ENCODE data around the gene GPAM. TPM values are rescaled to one million over a fixed set of nuclear protein-coding genes. Genes with fewer than 3 reads are reported as not detected.
A peak's percentile ranks its signal among the peaks of the same experiment; 100 is the strongest.
"Not testable (repeated sequence)": the region's sequence is repeated elsewhere in the genome, so short reads cannot be mapped to it uniquely, and the experiment has no call there.

GPAM gene
- total RNA-seq, 2 experiments from 2014 or later, result 6.5 to 7.5 TPM

DNA sequence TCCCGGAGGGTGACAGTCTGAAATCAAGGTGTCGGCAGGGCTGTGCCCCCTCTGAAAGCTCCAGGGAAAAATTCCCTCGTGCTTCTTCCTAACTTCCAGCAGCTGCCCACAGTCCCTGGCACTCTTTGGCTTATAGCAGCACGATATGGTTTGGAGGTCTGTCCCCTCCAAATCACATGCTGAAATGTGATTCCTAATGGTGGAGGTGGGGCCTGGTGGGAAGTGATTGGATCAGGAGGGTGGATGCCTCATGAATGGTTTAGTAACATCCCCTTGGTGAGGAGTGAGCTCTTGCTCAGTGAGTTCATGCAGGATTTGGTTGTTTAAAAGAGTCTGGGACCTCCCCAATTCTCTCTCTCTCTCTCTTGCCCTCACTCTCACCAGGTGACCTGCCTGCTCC, 51.1 kb downstream of the GPAM start:
- H3K9me3 Mint-ChIP-seq, result no peaks in the 10 kb centered on the region
- H3K27me3 Mint-ChIP-seq, result no peaks in the 10 kb centered on the region
- DNase-seq, result no peak

DNA sequence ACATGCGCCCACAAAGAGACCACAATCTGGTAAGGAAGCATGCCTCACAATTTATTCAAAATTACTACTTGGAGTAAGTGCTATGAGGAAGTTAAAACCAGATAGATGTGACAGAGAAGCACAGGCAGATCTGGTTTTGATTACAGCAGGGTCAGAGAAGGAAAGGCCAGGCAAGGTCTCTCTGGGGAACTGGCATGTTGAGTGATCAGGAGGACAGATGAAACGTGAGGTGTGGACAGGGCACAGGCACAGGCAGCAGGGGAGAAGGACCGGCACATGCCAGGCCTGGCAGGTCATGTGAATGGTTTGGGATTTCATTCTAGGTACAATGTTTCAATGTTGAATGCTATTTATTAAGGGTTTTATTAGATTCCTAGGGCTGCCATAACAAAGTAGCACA, 51.6 kb downstream of the GPAM start:
- ChIA-PET CTCF (no interaction called here), POLR2A (no interaction called here)
- no peaks in the 10 kb centered on the region for H3K9me3 Mint-ChIP-seq
- H3K27me3 Mint-ChIP-seq, result no peaks in the 10 kb centered on the region
- DNase-seq, result no peak
- H3K4me1 Mint-ChIP-seq, result no peaks in the 10 kb centered on the region
- no peaks in the 10 kb centered on the region for H3K36me3 Mint-ChIP-seq (ENCODE audit: low read depth)
- no peak overlapping the region for H3K27ac Mint-ChIP-seq
- no peak overlapping the region for H3K4me3 Mint-ChIP-seq

More for the DNA sequence above, 51.1 kb downstream of the GPAM start:
- Mint-ChIP-seq H3K4me3 (no peak overlapping the region), H3K36me3 (ENCODE audit: low read depth) (no peaks in the 10 kb centered on the region), H3K27ac (no peak overlapping the region), H3K4me1 (no peaks in the 10 kb centered on the region)
- CTCF ChIA-PET, result no interaction called here
- POLR2A ChIA-PET, result no interaction called here

DNA sequence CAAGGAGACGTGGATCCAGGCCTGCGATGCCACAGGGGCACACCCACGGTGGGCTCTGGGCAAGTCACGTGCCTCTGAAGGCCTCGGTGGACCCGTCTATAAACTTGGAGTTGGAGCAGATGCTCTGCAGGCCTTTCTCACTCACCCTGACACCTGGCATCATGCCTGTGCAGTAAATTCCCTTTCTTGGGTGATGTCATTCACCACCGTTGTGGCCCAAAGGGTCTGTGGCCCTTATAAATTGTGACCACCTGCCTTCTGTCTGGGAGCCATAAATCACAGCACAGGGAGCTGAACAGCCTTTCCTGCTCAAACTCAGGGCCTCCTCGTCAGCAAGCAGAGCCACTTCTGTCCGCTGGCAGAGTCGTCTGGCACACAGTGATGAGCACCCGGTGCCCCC, 52.2 kb downstream of the GPAM start:
- no peak overlapping the region for H3K4me3 Mint-ChIP-seq
- no peaks in the 10 kb centered on the region for H3K36me3 Mint-ChIP-seq (ENCODE audit: low read depth)
- H3K27me3 Mint-ChIP-seq, result no peaks in the 10 kb centered on the region
- POLR2A ChIA-PET, result no interaction called here
- no peaks in the 10 kb centered on the region for H3K9me3 Mint-ChIP-seq
- no peak overlapping the region for H3K27ac Mint-ChIP-seq
- H3K4me1 Mint-ChIP-seq, result no peaks in the 10 kb centered on the region
- CTCF ChIA-PET, result no interaction called here
- no peak for DNase-seq

DNA sequence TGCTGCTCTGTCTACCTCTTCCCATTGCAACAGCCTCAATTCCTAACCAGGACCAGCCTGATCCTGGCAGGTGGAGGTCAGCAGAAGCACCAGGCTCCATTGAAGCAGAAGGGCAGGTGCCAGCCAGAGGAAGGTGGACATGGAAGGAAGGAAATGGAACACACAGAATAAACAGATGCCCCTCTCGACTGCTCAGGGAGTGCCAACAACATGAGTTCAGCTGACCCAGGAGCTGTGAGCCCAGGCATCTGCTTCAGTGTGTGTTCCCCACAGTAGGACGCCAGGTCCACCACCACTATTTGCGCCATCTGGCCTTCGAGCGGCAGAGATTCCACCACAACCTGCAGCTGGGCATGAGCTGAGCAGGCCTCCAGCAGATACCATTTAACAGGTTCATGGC, 56.7 kb downstream of the GPAM start:
- CTCF ChIA-PET, result interaction anchor here (1.7 kb wide), 1 partner anchor 11 kb away, joined by 6 read pairs; no protein-coding TSS in a partner anchor
- no peaks in the 10 kb centered on the region for H3K4me1 Mint-ChIP-seq

DNA sequence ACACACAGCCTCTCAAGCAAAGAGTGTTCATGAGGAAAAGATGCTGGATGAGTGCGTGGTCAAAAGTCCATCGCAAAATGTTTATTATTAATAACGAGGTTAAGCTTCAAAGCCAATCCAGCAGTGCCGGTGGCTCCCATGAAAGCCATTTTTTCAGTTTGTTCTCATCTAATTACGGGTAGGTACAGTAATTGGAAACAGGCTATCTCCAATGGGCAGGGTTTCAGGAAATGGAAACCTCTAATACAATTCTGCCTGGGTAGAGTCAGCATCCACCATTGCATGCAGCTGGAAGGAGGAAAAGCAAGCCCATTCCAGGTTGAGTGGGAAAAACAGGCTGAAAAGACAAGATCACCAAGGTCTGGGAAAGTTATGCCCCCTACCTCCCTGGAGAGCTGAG, 57.4 kb downstream of the GPAM start:
- H3K4me3 Mint-ChIP-seq, result no peak overlapping the region
- H3K27ac Mint-ChIP-seq, result no peak overlapping the region
- H3K27me3 Mint-ChIP-seq, result no peaks in the 10 kb centered on the region
- no peaks in the 10 kb centered on the region for H3K36me3 Mint-ChIP-seq (ENCODE audit: low read depth)
- CTCF ChIA-PET, result interaction anchor here (1.7 kb wide), 1 partner anchor 11 kb away, joined by 6 read pairs; no protein-coding TSS in a partner anchor
- H3K9me3 Mint-ChIP-seq, result no peaks in the 10 kb centered on the region
- DNase-seq, result no peak
- H3K4me1 Mint-ChIP-seq, result no peaks in the 10 kb centered on the region
- POLR2A ChIA-PET, result no interaction called here

More for the DNA sequence above, 56.7 kb downstream of the GPAM start:
- Mint-ChIP-seq H3K9me3 (no peaks in the 10 kb centered on the region), H3K27ac (no peak overlapping the region), H3K4me3 (no peak overlapping the region), H3K36me3 (ENCODE audit: low read depth) (no peaks in the 10 kb centered on the region), H3K27me3 (no peaks in the 10 kb centered on the region)
- no peak for DNase-seq
- POLR2A ChIA-PET, result no interaction called here

DNA sequence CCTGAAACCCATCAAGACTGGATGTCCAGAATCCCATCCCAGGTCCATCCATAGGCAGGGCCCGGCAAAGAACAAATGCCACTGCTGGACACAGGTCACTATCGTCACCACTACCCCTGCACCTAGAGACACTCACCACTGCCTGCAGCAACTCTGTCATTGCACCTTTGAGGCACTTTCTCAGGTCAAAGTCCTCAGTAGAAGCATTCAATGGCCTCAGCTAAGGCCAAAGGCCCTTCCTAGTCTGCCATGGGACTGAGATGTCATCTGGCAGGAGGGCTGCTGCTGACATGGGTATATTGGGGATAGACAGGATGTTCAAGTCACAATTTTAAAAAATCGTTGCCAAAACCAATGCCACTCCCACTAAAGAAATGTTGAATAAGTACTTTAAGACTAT, 58.7 kb downstream of the GPAM start:
- DNase-seq, result no peak
- Mint-ChIP-seq H3K27me3 (no peaks in the 10 kb centered on the region), H3K27ac (no peak overlapping the region), H3K36me3 (ENCODE audit: low read depth) (no peaks in the 10 kb centered on the region), H3K4me1 (no peaks in the 10 kb centered on the region), H3K9me3 (no peaks in the 10 kb centered on the region), H3K4me3 (no peak overlapping the region)
- POLR2A ChIA-PET, result no interaction called here
- CTCF ChIA-PET, result interaction anchor here (1.4 to 1.6 kb wide), 2 partner anchors 9 to 13 kb away, joined by 3 to 5 read pairs; no protein-coding TSS in a partner anchor

DNA sequence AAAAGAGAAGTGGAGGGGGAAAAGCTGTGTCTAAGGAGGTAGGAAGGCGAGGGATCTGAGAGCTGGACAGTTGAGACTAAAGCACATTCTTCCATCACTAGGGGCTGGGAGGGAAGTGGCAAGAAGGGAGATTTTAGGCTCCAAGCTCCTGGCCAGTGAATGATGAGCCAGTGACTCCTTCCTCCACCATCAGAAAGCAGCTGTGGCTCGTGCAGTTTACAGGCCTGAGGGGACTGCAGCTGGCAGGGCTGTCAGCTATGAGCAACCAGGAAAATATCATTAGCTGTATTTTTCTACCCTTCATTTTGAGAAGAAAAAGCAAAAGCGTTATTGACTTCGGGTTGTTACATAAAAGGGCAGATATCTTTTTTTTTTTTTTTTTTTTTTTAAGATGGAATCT, 60.7 kb downstream of the GPAM start:
- Mint-ChIP-seq H3K27ac (no peak overlapping the region), H3K27me3 (peaks cover 2% of the 10 kb centered on the region), H3K36me3 (ENCODE audit: low read depth) (no peaks in the 10 kb centered on the region), H3K4me1 (no peaks in the 10 kb centered on the region), H3K4me3 (no peak overlapping the region), H3K9me3 (no peaks in the 10 kb centered on the region)
- no peak for DNase-seq
- ChIA-PET CTCF (interaction anchor here (0.6 kb wide), 1 partner anchor 296 kb away, joined by 3 read pairs; no protein-coding TSS in a partner anchor), POLR2A (no interaction called here)

DNA sequence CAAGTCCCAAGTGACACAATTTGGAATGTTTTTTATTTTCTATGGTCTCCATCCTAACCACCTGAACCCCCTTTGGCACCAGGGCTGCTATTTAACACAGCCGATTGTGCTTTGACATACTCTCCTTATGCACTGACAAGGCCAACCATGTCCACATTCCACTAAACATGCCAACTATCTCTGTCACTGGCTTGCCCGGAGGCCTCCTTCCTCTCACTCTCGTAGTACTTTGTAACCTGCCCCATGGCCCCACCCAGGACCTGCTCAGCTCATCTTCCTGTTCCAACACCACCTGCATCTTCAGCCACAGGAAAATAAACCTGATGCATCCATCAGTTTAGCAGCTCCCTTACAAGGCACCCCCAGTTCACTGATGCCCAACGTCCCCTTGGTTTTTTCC, 63.1 kb downstream of the GPAM start:
- POLR2A ChIA-PET, result no interaction called here
- CTCF ChIA-PET, result no interaction called here

DNA sequence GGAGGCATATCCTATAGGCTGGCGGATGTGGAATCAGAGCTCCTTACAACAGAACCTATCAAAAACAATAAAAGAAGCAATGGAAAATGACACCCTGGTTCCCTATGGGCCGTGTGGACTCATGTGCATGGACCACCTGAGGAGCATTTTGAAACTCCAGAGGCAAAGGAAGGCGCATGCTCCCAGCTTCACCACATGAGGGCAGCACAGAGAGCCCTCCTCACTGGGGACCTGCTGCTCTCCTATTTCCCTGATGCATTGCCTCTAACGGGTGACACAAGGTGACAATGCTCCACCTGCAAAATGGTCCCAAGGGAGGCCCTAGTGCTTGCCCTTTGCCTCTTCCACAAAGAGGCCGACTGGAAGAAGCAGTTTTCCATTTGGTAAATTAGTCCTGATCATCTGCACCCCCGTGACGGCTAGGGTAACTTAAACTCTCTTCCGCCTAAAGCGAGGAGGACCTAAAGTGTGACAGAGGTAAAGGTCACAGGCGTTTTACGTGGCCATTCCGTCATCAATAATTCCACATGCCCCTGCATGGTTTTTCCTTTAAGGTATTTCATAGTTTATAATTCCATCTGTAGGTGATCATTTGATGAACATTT, 67.7 kb downstream of the GPAM start:
- H3K27me3 Mint-ChIP-seq, result peaks cover 2% of the 10 kb centered on the region
- H3K27ac Mint-ChIP-seq, result no peak overlapping the region
- no peaks in the 10 kb centered on the region for H3K36me3 Mint-ChIP-seq (ENCODE audit: low read depth)
- ChIA-PET CTCF (interaction anchor here (0.6 to 1.1 kb wide), 3 partner anchors 8 to 130 kb away, joined by 3 to 6 read pairs (median 3); no protein-coding TSS in a partner anchor), POLR2A (no interaction called here)
- no peaks in the 10 kb centered on the region for H3K4me1 Mint-ChIP-seq
- DNase-seq, result peak; percentile 52
- H3K9me3 Mint-ChIP-seq, result no peaks in the 10 kb centered on the region
- H3K4me3 Mint-ChIP-seq, result no peak overlapping the region

More for the DNA sequence above, 63.1 kb downstream of the GPAM start:
- Mint-ChIP-seq H3K4me3 (no peak overlapping the region), H3K4me1 (no peaks in the 10 kb centered on the region), H3K36me3 (ENCODE audit: low read depth) (no peaks in the 10 kb centered on the region), H3K9me3 (no peaks in the 10 kb centered on the region), H3K27ac (no peak overlapping the region), H3K27me3 (peaks cover 2% of the 10 kb centered on the region)
- DNase-seq, result no peak

DNA sequence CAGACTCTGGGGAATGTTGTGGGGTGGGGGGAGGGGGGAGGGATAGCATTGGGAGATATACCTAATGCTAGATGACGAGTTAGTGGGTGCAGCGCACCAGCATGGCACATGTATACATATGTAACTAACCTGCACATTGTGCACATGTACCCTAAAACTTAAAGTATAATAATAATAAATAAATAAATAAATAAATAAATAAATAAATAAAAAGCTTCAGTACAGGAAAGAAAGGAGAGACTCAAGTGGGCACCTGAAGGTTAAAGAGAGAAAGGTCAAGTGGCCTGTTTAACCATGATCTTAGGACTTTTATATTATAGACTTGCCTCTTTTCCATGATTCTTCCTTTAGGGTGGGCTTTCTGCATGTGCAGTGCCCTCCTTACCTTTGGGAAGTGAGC, 73.8 kb downstream of the GPAM start:
- H3K4me3 Mint-ChIP-seq; H3K27ac Mint-ChIP-seq; CTCF ChIA-PET; H3K27me3 Mint-ChIP-seq; POLR2A ChIA-PET; H3K36me3 Mint-ChIP-seq (ENCODE audit: low read depth); DNase-seq; H3K4me1 Mint-ChIP-seq; H3K9me3 Mint-ChIP-seq: not testable (repeated sequence)

Other genes starting within 250 kb of the GPAM start
- gene TECTB, start 99.6 kb upstream of the GPAM start, total RNA-seq, result not detected
- gene ACSL5, start 190.4 kb upstream of the GPAM start, total RNA-seq, result 10 to 100 TPM; 57.8 to 63.7 TPM